Stimulated activated CD4-positive, alpha-beta T cell treated with anti-CD3 and anti-CD28 coated beads, Interleukin-12 subunit alpha, Interleukin-12 subunit beta, amount 100 ng/mL, for 48 hours (primary cell): ENCODE measurements around the gene SLIT3.

ENCODE experiments used
- DNase-seq, 3 donors: peaks; one replicate each; pipeline ENCODE4 v3.0.0-alpha.2; 2020; ENCODE audit warnings: low read depth in 2 of 3, low spot score in 1 of 3

The SLIT3 gene

GRCh38 chr5:168877132-168877892, 423.6 kb downstream of the SLIT3 start:
- DNase-seq: no peak

- no peak for DNase-seq
Measured at GRCh38 chr5:168876419-168876818, 424.5 kb downstream of the SLIT3 start.

GRCh38 chr5:168875832-168876231, 425.1 kb downstream of the SLIT3 start:
- DNase-seq: no peak

GRCh38 chr5:168874713-168875380, 426.1 kb downstream of the SLIT3 start:
- DNase-seq: no peak

GRCh38 chr5:168872246-168872645, 428.7 kb downstream of the SLIT3 start:
- no peak for DNase-seq

GRCh38 chr5:168870910-168871309, 430.0 kb downstream of the SLIT3 start:
- no peak for DNase-seq

- no peak for DNase-seq
Measured at GRCh38 chr5:168869615-168870227, 431.2 kb downstream of the SLIT3 start.

GRCh38 chr5:168867241-168867640, 433.7 kb downstream of the SLIT3 start:
- no peak for DNase-seq

- no peak for DNase-seq
Measured at GRCh38 chr5:168865968-168866367, 435.0 kb downstream of the SLIT3 start.

- DNase-seq: no peak
Measured at GRCh38 chr5:168863021-168863420, 437.9 kb downstream of the SLIT3 start.

- no peak for DNase-seq
Measured at GRCh38 chr5:168860503-168860902, 440.4 kb downstream of the SLIT3 start.

- no peak for DNase-seq
Measured at GRCh38 chr5:168860081-168860480, 440.9 kb downstream of the SLIT3 start.

- no peak for DNase-seq
Measured at GRCh38 chr5:168859471-168859870, 441.5 kb downstream of the SLIT3 start.

- no peak for DNase-seq
Measured at GRCh38 chr5:168858994-168859393, 441.9 kb downstream of the SLIT3 start.

- no peak for DNase-seq
Measured at GRCh38 chr5:168858371-168858770, 442.6 kb downstream of the SLIT3 start.

GRCh38 chr5:168853972-168854371, 447.0 kb downstream of the SLIT3 start:
- DNase-seq: no peak

- DNase-seq: no peak
Measured at GRCh38 chr5:168852329-168852728, 448.6 kb downstream of the SLIT3 start.

GRCh38 chr5:168851902-168852321, 449.0 kb downstream of the SLIT3 start:
- DNase-seq: no peak

GRCh38 chr5:168850683-168851082, 450.3 kb downstream of the SLIT3 start:
- no peak for DNase-seq

GRCh38 chr5:168848569-168848968, 452.4 kb downstream of the SLIT3 start:
- no peak for DNase-seq

GRCh38 chr5:168847511-168848073, 453.3 kb downstream of the SLIT3 start:
- DNase-seq: no peak

GRCh38 chr5:168844922-168845296, 456.0 kb downstream of the SLIT3 start:
- no peak for DNase-seq
